GF-D8 (cell line): ENCODE results near the gene ZNF524.

Experiments used
- DNase-seq: peaks from one replicate; lab custom pipeline; 2025; lab: John Stamatoyannopoulos, UW

Gene ZNF524

DNA sequence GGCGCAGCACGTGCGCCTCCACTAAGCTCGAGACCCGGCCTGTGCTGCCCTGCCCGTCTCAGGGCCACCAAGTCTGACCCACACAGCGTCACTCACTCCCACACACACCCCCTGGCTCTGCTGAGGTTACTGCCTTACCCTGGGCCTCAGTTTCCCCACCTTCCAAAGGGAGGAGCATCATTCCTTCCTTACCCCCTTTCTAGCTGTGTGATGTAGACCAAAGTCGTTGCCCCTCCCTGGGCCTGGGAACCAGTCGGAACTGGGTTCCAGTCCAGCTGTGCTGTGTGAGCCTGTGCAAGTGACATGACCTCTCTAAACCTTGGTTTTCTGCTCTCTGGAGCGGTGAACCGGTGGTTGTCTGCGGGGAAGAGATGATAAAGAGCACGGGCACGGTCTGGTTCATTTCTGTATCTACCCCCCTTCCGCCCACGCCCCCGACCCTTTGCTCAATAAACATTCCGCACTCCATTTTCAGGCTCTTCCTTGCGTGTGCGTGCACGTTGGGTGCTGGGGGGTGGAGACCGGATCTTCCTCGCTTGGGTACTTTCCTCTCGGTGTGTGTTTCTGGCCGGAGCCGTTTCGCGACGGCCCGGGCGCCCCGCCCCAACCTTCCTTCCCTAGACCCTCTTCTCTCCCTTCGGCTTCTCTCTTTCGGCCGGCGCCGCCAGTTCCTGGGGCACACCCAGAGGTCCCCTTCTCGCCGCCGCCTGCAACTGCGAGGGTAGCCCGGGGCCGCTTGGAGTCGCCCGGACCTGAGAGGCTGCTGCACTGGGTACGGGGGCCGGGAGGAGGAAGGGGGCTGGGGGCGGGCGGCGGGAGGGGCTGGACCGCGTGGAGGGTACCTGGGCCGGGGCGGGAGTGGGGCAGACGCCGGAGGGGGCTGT is 43.2 kb downstream of the ZNF524 start, which contains the start of gene ZNF581:
Gene ZNF581, plus strand, starts transcription at position 647 of the 884 bp plus-strand sequence. CDS start 923 bp downstream, outside the sequence.
- DNase-seq = peak; percentile 40

DNA sequence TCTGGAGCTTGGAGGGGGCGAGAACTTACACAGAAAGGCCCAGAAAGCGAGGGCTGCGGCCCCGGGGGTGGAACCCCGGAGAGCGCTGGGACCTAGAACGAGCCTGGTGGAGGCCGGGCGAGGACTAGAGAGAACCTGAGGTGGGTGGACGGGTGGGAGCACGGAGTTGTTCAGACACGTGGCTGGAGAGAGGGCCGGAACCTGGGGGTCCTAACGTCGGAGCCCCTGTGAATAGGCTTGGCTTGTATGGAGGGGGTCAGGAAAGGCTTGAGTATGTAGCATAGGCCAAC is 43.7 kb downstream of the ZNF524 start:
- DNase-seq = no peak

DNA sequence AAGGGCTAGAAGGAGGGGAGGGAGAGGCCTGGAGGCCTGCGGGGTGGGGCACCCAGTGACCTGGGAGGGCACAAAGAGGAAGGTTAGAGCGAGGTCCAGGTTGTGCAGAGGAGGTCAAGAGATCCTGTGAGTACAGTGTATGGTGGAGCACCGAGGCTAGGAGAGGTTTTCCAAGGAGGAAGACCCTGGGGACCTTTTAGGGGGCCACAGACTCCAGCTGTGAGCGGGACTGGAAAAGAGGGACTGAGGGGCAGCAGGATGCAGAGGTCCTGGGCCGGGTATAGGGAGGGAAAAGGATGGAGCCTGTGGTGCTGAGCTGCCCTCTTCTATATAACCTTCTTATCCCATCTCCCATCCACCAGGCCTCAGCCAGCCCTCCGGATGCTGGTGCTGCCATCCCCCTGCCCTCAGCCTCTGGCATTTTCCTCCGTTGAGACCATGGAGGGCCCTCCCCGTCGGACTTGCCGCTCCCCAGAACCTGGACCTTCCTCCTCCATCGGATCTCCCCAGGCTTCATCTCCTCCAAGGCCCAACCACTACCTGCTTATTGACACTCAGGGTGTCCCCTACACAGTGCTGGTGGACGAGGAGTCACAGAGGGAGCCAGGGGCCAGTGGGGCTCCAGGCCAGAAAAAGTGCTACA is 44.2 kb downstream of the ZNF524 start:
- no peak for DNase-seq

DNA sequence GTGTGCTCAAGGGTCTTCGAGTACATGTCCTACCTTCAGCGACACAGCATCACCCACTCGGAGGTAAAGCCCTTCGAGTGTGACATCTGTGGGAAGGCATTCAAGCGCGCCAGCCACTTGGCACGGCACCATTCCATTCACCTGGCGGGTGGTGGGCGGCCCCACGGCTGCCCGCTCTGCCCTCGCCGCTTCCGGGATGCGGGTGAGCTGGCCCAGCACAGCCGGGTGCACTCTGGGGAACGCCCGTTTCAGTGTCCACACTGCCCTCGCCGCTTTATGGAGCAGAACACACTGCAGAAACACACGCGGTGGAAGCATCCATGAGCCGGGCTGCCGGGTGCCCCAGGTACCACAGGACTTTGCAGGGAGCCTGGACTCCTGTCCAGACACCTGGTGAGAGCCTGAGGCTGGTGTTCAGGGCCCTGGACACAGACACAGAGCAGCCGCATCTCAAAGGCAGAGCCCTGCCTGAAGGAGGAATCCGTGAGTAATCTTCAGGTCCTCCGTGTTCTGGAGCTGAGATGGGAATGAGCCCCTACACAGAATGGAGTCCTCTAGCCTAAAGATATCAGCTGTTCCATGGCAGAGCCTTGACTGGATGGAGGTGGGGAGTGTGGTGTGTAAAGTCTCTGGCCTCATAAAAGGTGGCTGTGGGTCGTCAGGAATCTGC is 44.9 kb downstream of the ZNF524 start:
- no peak for DNase-seq

DNA sequence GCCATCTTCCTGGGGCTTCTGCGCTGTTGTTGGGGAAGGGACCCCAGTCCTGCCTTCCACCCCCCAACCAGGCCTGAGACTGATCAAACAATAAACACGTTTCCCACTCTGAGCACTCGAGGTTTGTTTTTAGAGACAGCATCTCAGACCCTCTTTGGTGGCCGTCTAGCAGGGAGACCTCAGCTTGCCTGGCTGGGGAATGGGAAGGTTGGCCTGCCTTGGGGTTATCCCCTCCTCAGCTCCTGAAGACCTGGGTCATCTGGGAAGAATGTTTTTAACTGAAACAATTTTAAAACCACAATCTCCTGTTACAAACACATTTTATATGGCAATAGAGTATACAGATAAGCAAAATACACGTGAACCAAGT is 45.4 kb downstream of the ZNF524 start:
- no peak for DNase-seq

DNA sequence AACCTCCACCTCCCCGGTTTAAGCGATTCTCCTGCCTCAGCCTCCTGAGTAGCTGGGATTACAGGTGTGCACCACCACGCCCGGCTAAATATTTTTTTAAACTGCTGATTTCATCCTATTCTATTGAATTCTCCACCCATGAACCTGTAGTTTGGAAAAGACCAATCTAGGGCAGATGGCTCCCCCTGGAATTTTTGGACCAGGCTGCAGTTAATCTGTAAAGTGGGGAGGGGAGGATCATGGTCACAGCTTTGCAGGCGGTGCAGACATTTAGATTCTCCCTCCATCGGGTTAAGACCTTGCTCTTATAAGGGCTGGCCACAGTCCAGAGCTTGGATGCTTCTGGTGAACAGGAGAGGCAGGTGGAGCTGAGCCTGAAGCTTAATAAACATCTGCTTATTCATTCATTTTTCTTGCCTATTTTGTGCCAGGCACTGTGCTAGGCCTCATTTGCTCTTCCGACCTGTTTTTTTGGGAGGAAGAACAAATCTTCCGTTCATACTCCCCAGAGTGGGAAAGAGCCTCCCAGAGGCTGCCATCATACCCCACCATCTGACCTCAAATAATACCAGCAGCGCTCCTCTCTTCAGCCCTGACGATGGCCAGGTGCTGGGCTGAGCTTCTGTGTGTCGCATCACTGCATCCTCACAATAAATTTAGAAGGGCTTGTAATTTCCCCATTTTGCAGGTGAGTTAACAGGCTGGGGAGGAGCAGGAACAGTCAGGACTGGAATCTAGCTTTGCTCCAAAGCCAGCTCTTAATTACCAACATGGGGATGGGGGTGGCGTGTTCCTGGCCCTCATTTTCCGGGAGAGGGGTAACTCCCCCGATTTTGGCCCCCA is 47.0 kb downstream of the ZNF524 start:
- no peak for DNase-seq

DNA sequence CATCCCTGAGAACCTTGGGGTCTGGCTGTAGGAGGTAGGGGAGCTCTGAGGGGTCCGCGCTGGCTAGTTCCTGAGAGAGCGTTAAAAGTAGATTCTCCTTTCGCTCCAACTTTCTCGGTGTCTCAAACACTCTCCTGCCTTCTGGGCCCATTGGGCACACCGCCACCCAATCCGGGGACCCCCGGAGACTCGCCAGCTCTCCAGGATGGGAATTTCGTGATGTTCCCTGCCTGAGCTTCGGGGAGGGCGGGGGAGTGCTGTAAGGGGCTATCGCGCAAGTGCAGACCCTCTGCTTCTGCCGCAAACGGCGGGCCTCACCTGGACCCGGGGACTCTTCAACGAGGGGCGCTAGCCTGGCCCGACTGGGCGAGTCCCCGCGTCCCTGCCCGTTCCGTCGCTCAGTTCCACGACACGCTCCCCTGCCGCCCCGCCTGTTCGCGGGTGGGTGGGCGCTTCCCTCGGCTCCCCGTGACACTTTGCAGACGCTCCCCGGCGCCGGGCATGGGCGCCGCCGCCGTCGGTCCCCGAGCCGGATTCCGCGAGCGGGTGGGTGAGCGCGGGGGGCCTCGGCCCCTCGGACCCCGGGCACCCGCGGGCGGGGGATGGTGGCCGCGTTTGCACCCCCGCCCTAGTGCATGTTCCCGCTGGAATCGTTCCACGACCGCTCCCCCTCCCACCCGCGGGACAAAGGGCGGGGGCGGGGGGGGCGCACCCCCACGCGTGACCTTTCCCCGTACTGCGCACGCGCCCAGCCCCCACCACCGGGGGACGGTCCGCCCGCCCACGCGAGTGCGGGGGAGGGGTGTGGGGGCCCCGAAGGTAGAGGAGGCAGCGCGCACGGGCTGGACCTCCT is 47.9 kb downstream of the ZNF524 start, which contains the start of gene CCDC106:
Gene CCDC106, plus strand, starts transcription at position 481 of the 853 bp plus-strand sequence. CDS start 835 bp downstream, outside the sequence.
- DNase-seq = no peak

DNA sequence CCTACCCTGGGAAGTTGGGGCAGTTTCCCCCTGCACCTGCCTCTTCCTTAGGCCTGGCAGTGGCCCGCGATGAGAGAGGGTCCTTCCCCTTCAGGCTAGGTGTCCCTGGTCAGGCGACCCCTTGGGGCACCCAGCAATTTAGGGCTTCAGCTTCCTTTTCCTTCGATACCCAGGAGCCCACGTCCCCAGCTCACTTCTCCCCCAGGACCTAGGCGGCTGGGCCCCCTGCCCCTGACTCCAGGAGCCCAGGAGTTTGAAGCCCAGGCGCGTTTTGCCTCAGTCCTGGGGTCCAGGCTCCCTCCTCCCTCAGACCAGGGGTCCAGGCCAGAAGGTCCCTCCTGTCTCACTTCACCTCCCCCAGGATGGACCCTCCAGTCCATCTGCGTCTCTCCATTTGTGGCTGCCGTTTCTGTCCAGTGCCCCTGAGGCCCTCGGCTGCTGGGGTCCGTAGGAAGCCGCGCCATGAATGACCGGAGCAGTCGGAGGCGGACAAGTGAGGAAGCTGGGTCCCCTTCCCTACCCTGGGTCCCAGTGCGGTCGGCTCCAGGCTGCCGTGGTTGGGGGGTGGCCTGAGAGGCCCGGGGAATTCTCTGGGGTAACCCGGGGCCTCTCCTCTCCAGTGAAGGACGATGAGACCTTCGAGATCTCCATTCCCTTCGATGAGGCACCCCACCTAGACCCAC is 48.6 kb downstream of the ZNF524 start:
- no peak for DNase-seq

DNA sequence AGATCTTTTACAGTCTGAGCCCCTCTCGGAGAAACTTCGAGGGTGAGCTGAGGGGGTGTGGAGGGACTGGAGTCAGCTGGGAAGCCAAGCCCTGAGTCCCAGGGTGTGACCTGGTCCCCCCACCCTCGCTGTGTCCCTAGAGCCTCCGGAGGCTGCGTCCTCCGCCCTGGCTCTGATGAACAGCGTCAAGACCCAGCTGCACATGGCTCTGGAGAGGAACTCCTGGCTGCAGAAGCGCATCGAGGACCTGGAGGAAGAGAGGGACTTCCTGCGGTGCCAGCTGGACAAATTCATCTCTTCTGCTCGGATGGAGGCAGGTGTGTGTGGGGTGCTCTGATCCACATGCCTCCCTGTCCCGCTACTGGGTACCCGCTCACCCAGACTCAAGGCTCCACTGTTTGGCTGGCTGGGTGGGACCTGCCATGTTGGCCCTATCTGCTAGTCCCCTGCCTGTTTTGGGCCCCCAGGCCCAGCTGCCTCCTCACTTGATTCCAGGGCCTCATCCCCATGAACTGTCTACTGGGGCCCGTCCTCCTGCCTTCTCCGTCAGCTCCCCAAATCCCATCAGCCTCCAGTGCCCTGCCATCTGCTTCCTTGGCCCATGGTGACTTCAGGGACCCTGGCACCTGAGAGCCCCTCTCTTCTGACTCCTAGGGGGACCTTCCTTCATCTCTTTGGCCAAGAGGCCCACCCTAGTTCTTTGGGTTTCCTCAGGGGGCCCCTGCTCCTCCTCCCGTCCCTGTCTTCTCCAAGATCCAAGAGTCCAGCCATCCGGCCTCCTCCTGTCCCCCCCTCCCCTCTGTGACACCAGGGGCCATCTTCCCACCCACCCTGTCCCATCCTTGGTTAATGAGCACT is 49.4 kb downstream of the ZNF524 start:
- no peak for DNase-seq

DNA sequence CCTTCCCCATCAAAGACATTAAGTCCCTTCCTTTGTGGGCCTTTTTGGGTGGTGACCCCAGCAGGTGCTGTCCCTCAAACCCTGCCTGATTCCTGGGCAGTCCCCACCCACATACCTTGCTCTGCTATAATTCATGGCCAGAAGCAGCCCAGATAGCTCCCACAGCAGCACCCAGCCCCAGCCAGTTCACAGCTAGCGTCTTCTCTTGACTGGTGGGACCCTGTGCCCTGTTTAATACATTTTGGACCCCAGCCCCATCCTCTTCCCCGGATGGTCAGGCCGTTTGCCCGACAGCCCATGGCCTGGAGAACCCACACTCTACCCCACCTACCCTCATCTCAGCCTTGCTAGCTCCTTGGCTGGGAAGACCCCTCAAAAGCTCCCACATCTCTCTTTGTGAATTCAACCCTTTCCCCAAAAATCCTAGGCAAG is 50.1 kb downstream of the ZNF524 start:
- DNase-seq = no peak

DNA sequence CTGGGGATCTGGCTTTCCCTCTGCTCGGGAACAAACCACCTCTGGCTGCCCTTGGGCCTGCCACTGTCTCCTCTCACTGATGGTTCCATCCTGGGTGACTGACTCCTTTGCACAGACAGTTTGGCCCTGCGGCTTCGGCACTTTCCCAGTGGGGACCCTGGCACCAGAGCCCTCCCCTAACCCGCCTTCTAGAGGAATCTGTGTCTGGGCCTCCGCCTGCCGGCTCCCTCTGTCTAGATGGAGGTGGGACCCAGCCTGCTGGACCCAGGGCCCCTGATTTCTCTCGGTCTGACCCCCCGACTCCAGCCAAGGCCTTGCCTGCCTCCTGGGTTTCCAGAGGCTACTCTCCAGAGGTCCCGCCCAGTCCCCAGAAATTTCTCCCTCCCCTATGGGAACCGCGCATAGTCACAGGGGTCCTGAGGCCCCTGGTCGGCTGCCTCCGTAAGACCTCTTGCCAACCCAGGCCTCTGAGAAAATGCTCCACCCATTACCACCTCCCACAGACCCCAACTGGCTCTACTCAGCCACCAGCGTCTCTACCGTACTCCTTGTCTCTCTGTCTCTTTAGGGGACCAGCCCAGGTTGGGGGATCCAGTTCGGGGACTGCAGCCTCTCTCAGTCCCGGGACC is 50.6 kb downstream of the ZNF524 start:
- no peak for DNase-seq

DNA sequence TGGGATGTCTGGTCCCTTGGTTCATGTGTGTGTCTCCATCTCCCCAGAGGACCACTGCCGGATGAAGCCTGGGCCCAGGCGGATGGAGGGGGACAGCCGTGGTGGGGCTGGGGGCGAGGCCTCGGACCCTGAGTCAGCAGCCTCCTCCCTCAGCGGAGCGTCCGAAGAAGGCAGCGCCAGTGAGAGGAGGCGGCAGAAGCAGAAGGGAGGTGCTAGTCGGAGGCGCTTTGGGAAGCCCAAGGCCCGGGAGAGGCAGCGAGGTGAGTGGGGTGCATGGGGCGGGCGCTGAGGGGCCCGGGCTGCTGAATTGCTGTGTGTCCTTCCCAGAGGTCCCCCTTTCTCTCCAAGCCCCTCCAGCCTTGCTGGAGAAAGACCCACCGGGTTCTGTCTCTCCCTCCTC is 51.1 kb downstream of the ZNF524 start:
- DNase-seq = no peak

DNA sequence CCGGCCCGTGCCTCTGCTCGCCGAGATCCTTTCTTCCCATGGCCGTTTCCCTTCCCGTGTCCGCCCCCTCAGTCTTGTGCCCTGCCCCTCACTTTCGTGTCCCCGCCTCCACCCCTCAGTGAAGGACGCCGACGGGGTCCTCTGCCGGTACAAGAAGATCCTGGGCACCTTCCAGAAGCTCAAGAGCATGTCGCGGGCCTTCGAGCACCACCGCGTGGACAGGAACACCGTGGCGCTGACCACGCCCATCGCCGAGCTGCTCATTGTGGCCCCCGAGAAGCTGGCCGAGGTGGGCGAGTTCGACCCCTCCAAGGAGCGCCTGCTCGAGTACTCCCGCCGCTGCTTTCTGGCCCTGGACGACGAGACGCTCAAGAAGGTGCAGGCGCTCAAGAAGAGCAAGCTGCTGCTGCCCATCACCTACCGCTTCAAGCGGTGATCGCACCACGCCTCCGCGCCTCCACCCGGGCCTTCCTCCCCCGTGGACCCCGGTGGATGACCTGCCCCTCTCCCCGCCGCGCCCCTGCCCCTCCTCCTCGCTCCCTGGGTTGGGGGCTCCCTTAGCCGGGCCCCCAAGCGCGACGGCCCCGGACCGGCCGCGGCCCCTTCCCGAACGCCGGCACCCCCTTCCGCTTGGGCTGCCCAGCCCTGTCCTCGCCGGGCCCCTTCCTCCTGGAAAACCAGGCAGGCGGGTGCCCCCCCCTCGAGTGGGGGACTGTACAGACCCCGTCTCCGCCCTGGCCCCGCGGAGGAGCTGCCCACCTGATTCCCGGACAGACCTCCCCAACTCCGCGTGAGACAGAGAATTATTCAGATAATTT is 52.4 kb downstream of the ZNF524 start:
- DNase-seq = no peak
